SIG-M5 treated with dmso at 0.1 percent for 504 hours (cell line): Measurements from ENCODE around the gene PATE2.

ENCODE experiments used
- DNase-seq: peaks from one replicate; lab custom pipeline; 2025; ENCODE audit not compliant: unreplicated experiment; lab: John Stamatoyannopoulos, UW

PATE2 gene

DNA sequence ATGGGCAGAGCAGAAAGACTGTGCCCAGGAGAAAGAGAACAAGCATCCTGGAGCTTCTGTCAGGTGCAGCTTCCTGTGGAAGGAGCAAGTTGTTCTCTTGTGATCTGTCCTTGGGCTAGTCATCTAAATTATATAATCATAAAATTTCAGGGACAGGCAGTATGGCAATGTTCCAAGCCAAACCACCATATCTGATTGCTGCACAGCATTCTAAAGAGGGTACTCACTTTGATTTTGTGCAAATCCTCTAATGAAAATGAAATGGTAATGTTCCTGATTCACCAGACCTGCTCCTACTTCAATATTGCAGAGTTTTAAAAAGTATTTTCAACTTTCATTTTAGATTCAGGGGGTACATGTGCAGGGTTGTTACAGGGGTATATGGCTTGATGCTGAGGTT lies at the start of gene PATE2:
Gene PATE2, minus strand, starts transcription at position 101 of the 400 bp plus-strand sequence. Its CDS starts 55 bp downstream, at position 46.
- DNase-seq, result no peak

DNA sequence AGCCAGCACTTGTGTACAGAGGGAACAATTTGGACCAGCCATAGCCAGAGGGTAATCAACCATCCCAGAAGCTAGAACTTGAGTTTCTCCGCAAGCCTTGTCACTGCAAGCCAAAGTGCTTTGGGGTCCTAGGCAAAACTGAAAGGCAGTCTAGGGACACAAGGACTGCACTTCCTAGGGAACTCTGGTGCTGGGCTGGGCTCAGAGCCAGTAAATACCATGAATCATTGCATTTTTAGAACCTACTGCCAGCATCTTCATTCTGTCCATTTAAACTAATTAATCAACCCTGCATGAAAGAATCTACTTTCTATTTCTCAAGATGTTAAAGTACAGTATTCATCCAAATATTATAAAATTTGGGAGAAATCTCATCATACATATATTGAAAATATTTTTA lies 29.3 kb upstream of the PATE2 start:
- no peak for DNase-seq

DNA sequence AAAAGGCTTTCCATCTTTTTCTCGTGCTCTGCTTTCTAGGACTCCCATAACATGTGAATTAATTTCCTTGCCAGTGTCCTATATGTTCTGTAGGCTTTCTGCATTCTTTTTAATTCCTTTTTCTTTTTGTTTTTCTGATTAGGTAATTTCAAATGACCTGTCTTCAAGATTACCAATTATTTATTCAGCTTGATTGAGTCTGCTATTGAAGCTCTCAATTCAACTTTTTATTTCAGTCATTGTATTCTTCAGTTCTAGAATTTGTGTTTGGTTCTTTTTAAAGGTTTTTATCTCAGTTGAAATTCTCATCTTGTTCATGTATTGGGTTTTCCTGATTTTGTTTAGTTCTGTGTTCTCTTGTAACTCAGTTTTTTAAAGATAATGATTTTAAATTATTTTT lies 23.8 kb upstream of the PATE2 start:
- no peak for DNase-seq

DNA sequence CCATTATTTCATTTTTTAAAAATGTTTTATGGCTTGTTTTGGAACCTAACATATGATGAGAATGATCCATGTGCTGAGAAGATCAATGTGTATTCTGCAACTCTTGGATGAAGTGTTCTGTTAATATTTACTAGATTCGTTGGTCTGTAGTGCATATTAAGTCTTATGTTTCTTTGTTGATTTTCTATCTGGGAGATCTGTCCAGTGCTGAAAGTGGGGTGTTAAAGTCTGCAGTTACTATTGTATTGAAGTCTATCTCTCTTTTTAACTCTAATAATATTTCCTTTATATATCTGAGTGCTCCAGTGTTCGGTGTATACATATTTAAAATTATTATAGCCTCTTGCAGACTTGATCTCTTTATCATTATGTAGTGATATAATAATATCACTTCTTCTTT lies 21.2 kb upstream of the PATE2 start:
- no peak for DNase-seq

DNA sequence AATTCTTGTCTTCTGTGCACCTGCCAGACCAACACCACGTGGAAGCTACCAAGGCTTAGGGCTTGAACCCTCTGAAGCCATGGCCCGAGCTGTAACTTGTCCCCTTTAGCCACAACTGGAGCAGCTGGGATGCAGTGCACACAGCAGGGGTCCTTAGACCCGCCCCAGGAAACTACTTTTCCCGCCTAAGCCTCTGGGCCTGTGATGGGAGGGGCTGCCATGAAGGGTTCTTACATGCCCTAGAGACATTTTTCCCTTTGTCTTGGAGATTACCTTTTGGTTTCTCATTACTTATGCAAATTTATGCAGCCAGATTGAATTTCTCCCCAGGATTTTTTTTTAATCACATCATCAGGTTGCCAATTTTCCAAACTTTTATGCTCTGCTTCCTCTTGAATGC lies 19.0 kb upstream of the PATE2 start:
- no peak for DNase-seq

DNA sequence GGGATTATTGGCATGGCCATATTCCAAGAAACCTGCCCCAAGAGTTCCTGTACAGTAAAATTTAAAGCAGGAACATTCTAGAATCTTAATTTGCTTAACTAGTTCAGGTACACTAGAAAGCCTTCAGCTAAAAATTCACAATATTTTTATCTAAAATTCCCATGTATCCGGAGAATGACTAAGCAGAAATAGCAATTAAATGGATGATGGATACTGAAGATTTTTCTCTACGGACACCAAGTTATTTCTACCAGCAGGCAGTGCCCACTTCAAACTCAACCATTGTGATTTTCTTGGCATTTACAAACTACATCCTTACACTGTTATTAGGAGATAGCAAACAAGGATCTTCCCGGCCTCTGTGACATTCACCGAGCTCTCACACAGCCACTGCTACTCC lies 12.2 kb upstream of the PATE2 start:
- no peak for DNase-seq

DNA sequence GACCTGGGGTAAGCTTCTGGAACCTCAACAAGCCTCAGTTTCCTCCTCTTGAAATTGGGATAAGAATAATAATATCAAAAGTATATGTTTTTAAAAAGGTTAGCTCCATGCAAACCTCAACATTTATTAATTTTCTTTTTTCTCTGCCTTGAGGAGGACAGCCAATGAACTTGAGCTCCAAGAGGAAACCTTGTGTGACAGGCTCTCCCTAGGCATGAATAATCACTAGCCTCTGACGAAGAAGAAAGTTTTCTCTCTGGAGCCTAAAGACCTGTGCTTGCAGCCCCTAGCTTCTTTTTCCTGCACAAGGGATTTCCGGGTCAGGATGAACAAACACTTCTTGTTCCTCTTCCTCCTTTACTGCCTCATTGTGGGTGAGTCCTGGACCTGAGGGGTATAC lies 9.2 kb upstream of the PATE2 start, which contains the start of gene PATE3:
Gene PATE3, plus strand, starts transcription at position 301 of the 400 bp plus-strand sequence. Its CDS starts 25 bp downstream, at position 326.
- DNase-seq, result no peak

DNA sequence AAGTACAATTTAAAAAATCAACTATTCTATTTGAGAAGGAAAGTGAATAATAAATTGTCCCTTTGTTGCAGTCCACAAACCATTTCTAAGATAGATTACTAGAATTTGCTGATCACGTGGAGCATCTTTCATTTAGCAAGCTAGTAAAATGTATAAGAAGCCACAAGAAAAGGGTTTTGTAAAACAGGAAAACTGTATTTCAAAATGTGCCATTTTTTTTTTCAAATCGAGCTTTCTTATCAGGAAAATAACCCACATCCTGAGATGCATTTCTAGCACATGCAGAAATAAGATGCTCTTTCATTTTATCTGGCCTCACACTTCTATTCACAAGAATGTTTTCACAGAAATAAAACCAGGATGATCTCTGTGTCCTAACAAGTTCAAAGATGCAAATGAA lies 6.0 kb upstream of the PATE2 start:
- no peak for DNase-seq

DNA sequence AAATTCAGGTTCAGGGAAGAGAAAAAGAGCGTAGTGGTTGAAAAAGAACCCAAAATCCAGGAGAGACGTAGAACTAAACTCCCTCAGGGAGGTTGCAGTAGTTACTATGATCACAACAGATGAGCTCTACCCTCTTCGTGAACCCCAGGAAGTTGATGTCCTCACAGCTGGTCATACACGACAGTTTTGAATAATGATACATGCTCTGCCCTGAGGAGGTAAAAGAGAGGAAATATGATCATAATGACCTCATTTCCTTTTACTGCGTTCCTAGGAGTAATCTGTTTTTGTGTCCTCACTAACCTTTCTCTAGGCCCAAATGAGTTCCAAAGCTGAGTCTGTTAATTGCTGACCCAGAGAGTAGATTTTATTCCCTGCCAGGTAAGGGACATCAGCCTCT lies 1.3 kb downstream of the PATE2 start:
- no peak for DNase-seq

DNA sequence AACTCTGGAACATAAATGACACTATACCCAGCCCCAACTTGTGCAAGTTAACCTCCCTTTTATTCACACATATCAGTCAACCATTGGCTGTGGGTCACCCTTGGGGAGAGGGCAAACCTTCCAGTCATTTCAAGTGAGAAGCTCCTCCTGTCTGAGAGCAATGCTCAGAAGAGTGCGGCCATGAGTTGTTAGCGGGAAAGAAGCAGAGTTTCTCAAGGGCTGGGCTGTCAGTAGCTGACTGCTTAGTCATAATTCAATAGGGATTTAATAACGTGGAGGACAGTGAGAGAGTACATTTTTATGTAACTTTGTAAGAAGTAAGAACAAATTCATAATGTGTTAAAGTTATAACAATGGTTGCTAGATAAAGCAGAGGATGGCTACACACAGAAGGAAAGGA lies 5.1 kb downstream of the PATE2 start:
- no peak for DNase-seq

DNA sequence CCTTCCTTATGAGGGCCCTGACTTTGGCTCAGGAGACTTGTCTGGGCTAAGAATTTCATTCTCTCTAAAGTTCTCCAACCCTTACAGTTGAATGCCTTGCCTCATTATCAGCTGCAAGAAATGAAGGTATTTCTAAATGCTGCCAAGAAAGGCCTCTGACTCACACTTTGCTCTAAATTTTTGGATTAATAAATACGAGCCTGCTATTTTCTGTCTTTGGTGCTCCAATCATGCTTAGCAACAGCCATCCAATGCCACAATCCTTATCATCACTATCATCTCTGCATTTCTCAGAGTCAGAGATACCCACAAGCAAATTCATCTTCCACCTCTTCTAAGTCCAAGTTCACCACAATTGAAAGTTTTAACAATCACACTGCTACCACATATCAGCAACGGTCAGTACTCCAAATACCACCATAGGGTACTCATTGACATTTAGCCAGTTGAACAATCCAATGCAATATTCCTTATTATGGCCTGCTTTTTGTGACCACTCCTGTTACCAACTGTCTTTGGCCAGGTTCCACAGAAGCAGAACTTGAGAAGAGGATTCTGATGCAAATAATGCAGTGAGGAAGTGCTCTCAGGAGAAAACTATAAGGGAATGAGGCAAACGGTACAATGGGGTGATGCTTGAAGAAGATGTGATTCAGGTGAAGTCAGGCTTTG lies 5.7 kb downstream of the PATE2 start:
- no peak for DNase-seq

DNA sequence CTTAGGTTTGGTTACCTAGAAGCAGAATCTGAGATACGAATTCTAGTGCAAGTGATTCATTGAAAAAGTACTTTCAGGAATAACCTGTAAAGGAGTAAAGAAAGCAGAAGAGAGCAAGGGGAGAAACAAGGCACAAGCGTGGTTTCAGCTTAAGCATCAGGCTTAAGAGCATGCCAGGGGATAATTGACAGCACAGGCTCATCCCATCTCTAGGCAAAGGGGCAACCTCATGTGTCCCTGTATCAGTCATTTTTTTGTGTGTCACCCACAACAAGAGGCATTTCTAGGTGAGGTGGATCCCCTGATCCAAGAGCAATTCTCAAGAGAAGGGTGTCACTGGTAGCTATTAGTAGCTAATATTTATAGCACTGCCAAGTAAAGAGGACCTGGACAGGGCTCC lies 8.0 kb downstream of the PATE2 start:
- no peak for DNase-seq

DNA sequence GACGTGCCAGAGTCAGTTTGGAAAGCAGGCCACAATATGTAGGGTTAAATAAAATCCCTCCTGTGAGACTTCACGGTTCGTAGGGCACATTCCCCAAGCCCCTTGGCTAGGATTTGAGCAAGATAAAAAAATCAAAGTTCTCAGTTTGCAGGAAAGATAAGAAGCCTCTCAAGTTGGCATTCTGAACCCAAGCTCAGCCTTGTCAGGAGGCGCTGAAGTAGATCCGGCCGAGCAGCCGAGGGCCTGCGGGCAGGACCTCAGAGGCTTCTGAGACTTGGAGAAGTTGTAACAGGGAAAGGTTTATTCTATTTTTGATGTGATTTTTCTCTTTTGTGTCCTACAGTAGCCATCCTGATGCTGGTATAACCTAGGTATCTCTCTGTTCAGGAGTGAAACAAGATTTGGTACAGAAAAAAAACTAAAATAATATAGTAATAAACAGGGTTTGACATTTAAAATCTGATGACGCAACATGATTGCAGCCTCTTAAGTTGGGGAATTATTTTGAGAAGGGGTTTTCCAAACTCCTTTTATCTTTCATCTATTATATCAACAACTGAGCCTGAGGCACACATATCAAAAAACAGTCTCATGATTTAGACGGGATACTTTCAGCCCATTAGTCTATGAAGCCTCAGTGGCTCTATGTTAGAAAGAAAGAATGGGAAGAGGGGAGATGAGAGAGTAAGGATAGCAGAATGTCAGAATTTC lies 10.1 kb downstream of the PATE2 start:
- DNase-seq, result no peak

DNA sequence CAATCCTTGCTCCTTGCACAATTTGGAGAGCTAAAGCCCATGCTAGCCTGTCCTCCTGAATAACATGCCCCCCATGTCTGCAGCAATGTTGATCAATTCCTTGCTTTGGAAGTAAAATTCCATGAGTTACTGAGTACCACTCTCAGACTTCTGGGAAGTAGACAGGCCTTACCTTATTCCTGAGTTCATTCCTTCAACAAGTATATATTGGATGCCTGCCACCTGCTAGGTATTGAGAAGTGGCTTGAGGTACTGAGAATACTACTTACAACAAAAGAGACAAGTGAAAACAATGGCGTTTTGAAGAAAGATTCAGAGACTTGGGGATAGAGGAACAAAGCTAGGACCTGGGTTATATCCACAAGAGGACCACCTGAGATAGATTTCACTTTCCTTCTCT lies 12.4 kb downstream of the PATE2 start:
- no peak for DNase-seq

DNA sequence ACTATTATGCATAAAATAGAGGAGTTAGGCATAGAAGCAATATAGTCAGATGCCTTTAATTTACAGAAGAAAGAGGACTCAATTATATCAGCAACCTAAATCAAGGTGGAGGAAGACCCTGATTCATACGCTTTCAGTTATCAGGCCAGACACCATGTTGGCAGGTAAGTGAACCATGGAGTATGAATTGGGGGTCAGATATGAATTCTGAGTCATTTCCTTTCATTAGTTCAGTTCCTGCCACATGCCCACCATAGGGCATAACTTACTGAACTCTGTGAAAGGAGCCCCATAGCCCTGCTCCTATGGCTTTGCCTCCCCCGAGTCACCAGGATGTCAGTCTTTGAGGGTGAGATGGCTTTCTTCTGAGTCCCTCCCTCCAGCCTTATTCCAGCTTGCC lies 15.1 kb downstream of the PATE2 start:
- no peak for DNase-seq

DNA sequence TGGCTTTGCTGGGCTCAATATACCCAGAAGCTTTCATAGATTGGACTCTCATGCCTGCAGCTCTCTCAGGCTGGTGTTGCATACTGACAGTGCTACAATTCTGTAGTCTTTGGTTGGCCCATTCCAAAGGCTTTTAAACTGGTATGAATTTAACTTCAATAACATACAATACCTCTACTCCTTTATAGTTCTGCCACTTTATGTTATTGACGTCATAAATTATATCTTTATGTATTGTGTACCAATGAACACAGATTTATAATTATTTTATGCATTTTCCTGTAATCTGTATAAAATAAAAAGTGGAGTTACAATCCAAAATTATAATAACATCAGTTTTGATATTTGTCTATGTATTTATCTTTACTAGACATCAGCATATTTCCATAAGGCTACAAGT lies 16.2 kb downstream of the PATE2 start:
- no peak for DNase-seq

DNA sequence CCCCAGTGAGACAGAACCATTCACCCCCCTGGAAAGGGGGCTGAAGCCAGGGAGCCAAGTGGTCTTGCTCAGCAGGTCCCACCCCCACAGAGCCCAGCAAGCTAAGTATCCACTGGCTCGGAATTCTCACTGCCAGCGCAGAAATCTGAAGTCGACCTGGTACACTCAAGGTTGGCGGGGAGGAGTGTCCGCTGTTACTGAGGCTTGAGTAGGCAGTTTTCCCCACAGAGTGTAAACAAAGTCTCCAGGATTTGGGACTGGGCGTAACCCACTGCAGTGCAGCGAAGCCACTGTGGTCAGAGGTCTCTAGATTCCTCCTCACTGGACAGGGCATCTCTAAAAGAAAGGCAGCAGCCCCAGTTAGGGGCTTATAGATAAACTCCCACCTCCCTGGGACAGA lies 22.6 kb downstream of the PATE2 start:
- DNase-seq, result no peak

DNA sequence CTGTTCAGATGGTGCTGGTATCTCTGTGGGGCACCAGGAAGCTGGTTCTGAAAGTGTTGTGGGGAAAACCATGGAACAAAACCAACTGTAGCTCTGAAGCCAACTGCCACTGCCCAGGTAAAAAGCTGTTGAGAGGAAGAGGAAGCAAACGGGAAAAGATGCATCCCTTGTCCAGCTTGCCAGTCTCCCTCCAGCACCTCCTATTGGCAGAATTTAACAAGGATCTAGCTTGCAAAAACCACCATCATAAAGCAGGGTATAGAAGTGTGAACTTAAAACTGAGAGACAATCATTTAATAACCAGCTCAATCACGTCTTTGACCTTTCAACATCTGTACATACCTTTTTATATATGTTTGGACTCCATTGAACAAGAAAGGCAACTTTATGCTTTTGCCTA lies 28.0 kb downstream of the PATE2 start:
- DNase-seq, result no peak

DNA sequence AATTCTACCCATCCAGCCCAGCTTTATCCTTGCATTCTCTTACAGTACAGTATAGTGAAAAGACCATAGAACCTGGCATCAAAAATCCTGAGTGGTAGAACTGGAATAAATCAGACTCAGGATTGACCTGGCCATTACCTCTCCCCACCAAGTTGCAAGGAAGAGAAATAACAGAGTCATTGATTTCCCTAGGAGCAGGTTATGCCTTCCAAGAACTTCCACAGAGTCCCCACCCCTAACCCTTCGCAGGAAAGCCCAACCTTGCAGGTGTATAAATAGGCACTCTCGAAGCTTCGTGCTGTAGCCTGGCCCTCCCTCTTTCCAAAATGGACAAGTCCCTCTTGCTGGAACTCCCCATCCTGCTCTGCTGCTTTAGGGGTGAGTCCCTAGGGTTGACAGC lies 32.6 kb downstream of the PATE2 start, which contains the start of gene PATE1:
Gene PATE1, plus strand, starts transcription at position 301 of the 400 bp plus-strand sequence. Its CDS starts 26 bp downstream, at position 327.
- DNase-seq, result no peak

DNA sequence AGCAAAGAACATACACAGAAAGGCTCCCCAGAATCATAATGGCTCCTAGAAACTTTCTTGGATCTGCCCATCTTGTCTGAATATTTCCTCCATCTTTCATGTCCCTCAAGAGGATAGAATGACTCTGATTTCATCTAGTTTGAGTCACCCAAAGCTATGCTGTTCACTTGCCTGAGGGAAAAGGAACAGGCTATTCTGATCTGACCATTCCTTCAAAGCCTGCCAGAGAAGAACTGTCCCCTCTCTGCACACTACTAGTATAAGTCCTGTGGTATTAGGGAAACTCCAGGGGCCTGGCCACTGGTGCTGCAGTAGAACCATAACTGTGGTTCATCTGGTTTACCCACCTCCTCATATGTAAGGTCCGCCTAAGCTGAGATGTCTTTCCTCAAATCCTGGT lies 34.9 kb downstream of the PATE2 start:
- DNase-seq, result no peak

DNA sequence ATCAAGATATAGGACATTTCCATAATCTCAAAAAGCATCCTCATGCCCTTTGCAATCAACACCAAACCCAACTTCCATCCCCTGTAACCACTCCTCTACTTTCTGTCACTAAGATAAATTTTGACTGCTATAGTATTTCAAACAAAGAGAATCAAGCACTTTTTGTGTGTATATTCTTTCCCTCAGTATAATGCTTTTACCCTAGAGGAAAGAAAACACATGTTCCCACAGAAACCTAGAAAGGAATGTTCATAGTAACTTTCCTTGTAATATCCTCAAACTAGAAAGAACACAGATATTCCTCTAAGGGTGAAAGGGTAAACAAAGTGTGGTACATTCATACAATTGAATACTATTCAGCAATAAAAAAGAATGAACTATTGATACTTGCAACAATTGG lies 38.0 kb downstream of the PATE2 start:
- DNase-seq, result no peak

DNA sequence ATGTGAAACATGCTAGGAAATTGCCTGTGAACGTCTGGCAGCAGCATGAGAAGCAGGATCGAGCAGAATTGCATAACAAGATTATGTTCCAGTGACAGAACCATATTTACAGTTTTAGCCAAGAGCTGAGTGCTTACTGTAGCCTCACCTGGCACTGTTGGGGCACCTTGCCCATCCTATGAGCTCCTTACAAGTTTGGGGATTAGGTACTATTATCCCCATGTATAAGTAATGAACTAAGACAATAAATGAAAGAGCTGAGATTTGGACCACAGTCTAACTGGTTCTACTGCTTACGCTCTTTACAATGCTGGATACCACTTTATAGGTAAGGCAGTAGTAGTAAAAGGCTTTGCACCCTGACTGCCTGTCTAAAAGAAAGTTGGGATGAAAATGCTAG lies 49.7 kb downstream of the PATE2 start:
- DNase-seq, result no peak
